ENCODE data around the gene CDC16.

CDC16 gene

GRCh38 chr13:114286808-114287207, 52.1 kb downstream of the CDC16 start:
- Histone ChIP-seq H3K4me3 (replicated peaks; ENCODE audit: insufficient read depth, low read length) (no peak overlapping the region), H3K27me3 (ENCODE audit: insufficient read depth, poor library complexity, severe bottlenecking) (no peaks in the 10 kb centered on the region), H3K27ac (replicated peaks) (no peak overlapping the region)
- no peak for TF ChIP-seq POLR2AphosphoS5 (IDR thresholded peaks at IDR 0.05; ENCODE audit: low read depth)
- TF ChIP-seq GABPA (IDR thresholded peaks at IDR 0.05; ENCODE audit: low read depth) = no peak
- no peak for TF ChIP-seq CTCF (IDR thresholded peaks at IDR 0.05; ENCODE audit: insufficient read depth, low read length)
- TF ChIP-seq SPI1 (IDR thresholded peaks at IDR 0.05; ENCODE audit: borderline replicate concordance, low read depth) = no peak
- no peak for TF ChIP-seq REST (IDR thresholded peaks at IDR 0.05; ENCODE audit: insufficient replicate concordance, low read depth)
- DNase-seq (ENCODE audit: low read depth in 1 of 2, low spot score in 1 of 2) = no peak

- TF ChIP-seq REST (IDR thresholded peaks at IDR 0.05; ENCODE audit: insufficient replicate concordance, low read depth) (no peak), CTCF (IDR thresholded peaks at IDR 0.05; ENCODE audit: insufficient read depth, low read length) (no peak), GABPA (IDR thresholded peaks at IDR 0.05; ENCODE audit: low read depth) (no peak), SPI1 (IDR thresholded peaks at IDR 0.05; ENCODE audit: borderline replicate concordance, low read depth) (no peak), POLR2AphosphoS5 (IDR thresholded peaks at IDR 0.05; ENCODE audit: low read depth) (no peak)
- no peak overlapping the region for H3K27ac ChIP-seq (replicated peaks)
- DNase-seq (ENCODE audit: low read depth in 1 of 2, low spot score in 1 of 2) = no peak
- H3K27me3 ChIP-seq (ENCODE audit: insufficient read depth, poor library complexity, severe bottlenecking) = no peaks in the 10 kb centered on the region
- no peak overlapping the region for H3K4me3 ChIP-seq (replicated peaks; ENCODE audit: insufficient read depth, low read length)
Measured at GRCh38 chr13:114288157-114288591, 53.5 kb downstream of the CDC16 start.

GRCh38 chr13:114296448-114296847, 61.8 kb downstream of the CDC16 start:
- no peak overlapping the region for H3K27ac ChIP-seq (replicated peaks)
- DNase-seq (ENCODE audit: low read depth in 1 of 2, low spot score in 1 of 2) = no peak
- TF ChIP-seq SPI1 (IDR thresholded peaks at IDR 0.05; ENCODE audit: borderline replicate concordance, low read depth) (no peak), POLR2AphosphoS5 (IDR thresholded peaks at IDR 0.05; ENCODE audit: low read depth) (no peak), REST (IDR thresholded peaks at IDR 0.05; ENCODE audit: insufficient replicate concordance, low read depth) (no peak), GABPA (IDR thresholded peaks at IDR 0.05; ENCODE audit: low read depth) (no peak), CTCF (IDR thresholded peaks at IDR 0.05; ENCODE audit: insufficient read depth, low read length) (no peak)
- no peak overlapping the region for H3K4me3 ChIP-seq (replicated peaks; ENCODE audit: insufficient read depth, low read length)
- H3K27me3 ChIP-seq (ENCODE audit: insufficient read depth, poor library complexity, severe bottlenecking) = no peaks in the 10 kb centered on the region

All from HL-60 (cell line).